ENCODE measurements around the gene KCNJ10. TPM values are rescaled to one million over a fixed set of nuclear protein-coding genes. Genes with fewer than 3 reads are reported as not detected.

KCNJ10 gene
- polyA plus RNA-seq, 6 donors from 2014 or later, result not detected

DNA sequence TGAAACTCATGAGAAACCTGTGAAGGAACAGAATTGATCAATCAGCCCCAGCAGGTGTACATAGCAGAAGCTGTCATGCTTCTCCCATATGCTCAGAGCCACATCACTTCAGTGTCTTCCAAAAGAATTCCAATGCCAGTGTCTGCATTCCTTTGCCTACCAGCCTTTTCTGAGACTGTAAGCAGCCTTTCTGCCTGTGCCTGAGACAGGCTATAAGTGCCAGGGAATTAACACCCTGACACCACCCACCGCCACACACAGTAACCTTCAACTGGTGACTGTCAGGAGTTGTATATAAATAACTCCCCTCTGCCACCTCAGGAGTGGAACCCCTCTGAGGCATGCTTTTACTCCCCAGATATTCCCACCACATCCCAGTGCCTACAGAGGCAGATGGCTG lies 77.8 kb downstream of the KCNJ10 start:
- H3K27me3 Mint-ChIP-seq, result peaks cover 23 to 57% (median 47%) of the 10 kb centered on the region in 3 donors
- peak overlapping the region in 1 of 6 donors; percentile 44 for H3K27ac Mint-ChIP-seq
- ATAC-seq (ENCODE audit: low read depth in 2 of 2) (no peak), DNase-seq (no peak)
- H3K36me3 Mint-ChIP-seq, result no peaks in the 10 kb centered on the region
- H3K9me3 Mint-ChIP-seq, result no peaks in the 10 kb centered on the region
- H3K4me3 Mint-ChIP-seq, result no peak overlapping the region
- H3K4me1 Mint-ChIP-seq, result no peaks in the 10 kb centered on the region

- no peak for ATAC-seq (ENCODE audit: low read depth in 2 of 2)
- peaks cover 19 to 53% (median 42%) of the 10 kb centered on the region in 3 donors for H3K27me3 Mint-ChIP-seq
- H3K4me1 Mint-ChIP-seq, result no peaks in the 10 kb centered on the region
- no peaks in the 10 kb centered on the region for H3K36me3 Mint-ChIP-seq
- H3K9me3 Mint-ChIP-seq, result no peaks in the 10 kb centered on the region
- DNase-seq, result no peak
- no peak overlapping the region for H3K27ac Mint-ChIP-seq
- H3K4me3 Mint-ChIP-seq, result peak overlapping the region in 1 of 8 donors; percentile 1
These were observed 78.4 kb downstream of the KCNJ10 start for GRCh38 chr1:159991513-159991912.

DNA sequence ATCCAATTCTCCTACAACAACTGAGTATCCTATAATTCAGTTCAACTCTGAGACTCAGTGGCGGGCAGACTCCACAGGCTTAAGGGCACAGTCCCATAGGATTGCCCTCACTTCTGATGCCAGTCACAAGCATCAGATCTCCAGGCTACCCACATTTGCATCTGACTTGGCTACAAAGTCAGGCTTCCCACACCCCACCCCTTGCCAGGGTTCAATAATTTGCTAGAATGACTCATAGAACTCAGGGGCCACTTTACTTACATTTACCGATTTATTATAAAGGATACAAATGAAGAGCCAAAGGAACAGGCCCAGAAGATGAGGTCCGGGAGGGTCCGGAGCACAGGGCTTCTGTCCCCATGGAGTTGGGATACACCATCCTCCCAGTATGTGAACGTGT lies 80.0 kb downstream of the KCNJ10 start:
- H3K36me3 Mint-ChIP-seq, result no peaks in the 10 kb centered on the region
- H3K9me3 Mint-ChIP-seq, result no peaks in the 10 kb centered on the region
- DNase-seq (no peak), ATAC-seq (ENCODE audit: low read depth in 2 of 2) (no peak)
- H3K4me1 Mint-ChIP-seq, result no peaks in the 10 kb centered on the region
- no peak overlapping the region for H3K4me3 Mint-ChIP-seq
- H3K27ac Mint-ChIP-seq, result no peak overlapping the region
- H3K27me3 Mint-ChIP-seq, result peaks cover 17 to 46% (median 33%) of the 10 kb centered on the region in 3 donors

GRCh38 chr1:159989581-159989980 lies 80.4 kb downstream of the KCNJ10 start:
- no peak for DNase-seq
- no peaks in the 10 kb centered on the region for H3K9me3 Mint-ChIP-seq
- no peaks in the 10 kb centered on the region for H3K36me3 Mint-ChIP-seq
- no peak for ATAC-seq (ENCODE audit: low read depth in 2 of 2)
- no peak overlapping the region for H3K4me3 Mint-ChIP-seq
- no peak overlapping the region for H3K27ac Mint-ChIP-seq
- no peaks in the 10 kb centered on the region for H3K4me1 Mint-ChIP-seq
- peaks cover 15 to 44% (median 31%) of the 10 kb centered on the region in 3 donors for H3K27me3 Mint-ChIP-seq

GRCh38 chr1:159988006-159988405 lies 82.0 kb downstream of the KCNJ10 start:
- Mint-ChIP-seq H3K4me3 (no peak overlapping the region), H3K4me1 (no peaks in the 10 kb centered on the region), H3K36me3 (no peaks in the 10 kb centered on the region), H3K9me3 (no peaks in the 10 kb centered on the region), H3K27ac (no peak overlapping the region), H3K27me3 (peaks cover 15 to 46% (median 28%) of the 10 kb centered on the region in 3 donors)
- ATAC-seq (ENCODE audit: low read depth in 2 of 2) (no peak), DNase-seq (no peak)

GRCh38 chr1:159987186-159987585 lies 82.8 kb downstream of the KCNJ10 start:
- Mint-ChIP-seq H3K4me1 (no peaks in the 10 kb centered on the region), H3K27me3 (peaks cover 18 to 42% (median 29%) of the 10 kb centered on the region in 3 donors), H3K36me3 (peaks cover 0 to 4% of the 10 kb centered on the region in 2 donors), H3K4me3 (no peak overlapping the region), H3K27ac (no peak overlapping the region), H3K9me3 (peaks cover 0 to 3% (median 0%) of the 10 kb centered on the region in 7 donors)
- DNase-seq, result no peak
- no peak for ATAC-seq (ENCODE audit: low read depth in 2 of 2)

GRCh38 chr1:159986531-159986930 lies 83.4 kb downstream of the KCNJ10 start:
- Mint-ChIP-seq H3K4me1 (peaks cover 0 to 3% (median 0%) of the 10 kb centered on the region in 3 donors), H3K36me3 (peaks cover 0 to 10% of the 10 kb centered on the region in 2 donors), H3K27ac (no peak overlapping the region), H3K27me3 (peaks cover 22 to 45% (median 31%) of the 10 kb centered on the region in 3 donors), H3K9me3 (peaks cover 0 to 6% (median 0%) of the 10 kb centered on the region in 7 donors), H3K4me3 (peak overlapping the region in 1 of 8 donors; percentile 4)
- DNase-seq (no peak), ATAC-seq (ENCODE audit: low read depth in 2 of 2) (no peak)

DNA sequence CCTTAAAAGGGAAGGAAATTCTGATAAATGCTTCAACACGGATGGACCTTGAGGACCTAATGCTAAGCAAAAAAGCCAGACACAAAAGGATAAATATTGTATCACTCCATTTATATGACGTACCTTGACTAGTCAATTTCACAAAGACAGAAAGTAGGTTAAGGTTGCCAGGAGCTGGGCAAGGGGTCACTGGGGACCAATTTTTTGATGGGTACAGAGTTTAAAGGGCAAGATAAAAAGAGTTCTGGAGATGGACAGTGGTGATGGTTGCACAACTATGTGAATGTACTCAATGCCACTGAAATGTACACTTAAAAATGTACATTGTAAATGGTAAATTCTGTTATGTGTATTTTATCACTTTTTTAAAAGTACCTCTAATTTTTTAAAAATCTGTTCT lies 83.9 kb downstream of the KCNJ10 start:
- Mint-ChIP-seq H3K36me3 (peaks cover 0 to 10% of the 10 kb centered on the region in 2 donors), H3K27me3 (peaks cover 19 to 45% (median 33%) of the 10 kb centered on the region in 3 donors), H3K4me3 (no peak overlapping the region), H3K9me3 (peaks cover 0 to 6% (median 0%) of the 10 kb centered on the region in 7 donors), H3K27ac (no peak overlapping the region), H3K4me1 (peaks cover 0 to 3% (median 0%) of the 10 kb centered on the region in 3 donors)
- no peak for ATAC-seq (ENCODE audit: low read depth in 2 of 2)
- DNase-seq, result no peak

- ATAC-seq (ENCODE audit: low read depth in 2 of 2) (no peak), DNase-seq (no peak)
- H3K27me3 Mint-ChIP-seq, result peaks cover 23 to 50% (median 39%) of the 10 kb centered on the region in 3 donors
- no peak overlapping the region for H3K4me3 Mint-ChIP-seq
- no peak overlapping the region for H3K27ac Mint-ChIP-seq
- peaks cover 0 to 6% (median 0%) of the 10 kb centered on the region in 7 donors for H3K9me3 Mint-ChIP-seq
- peaks cover 0 to 10% of the 10 kb centered on the region in 2 donors for H3K36me3 Mint-ChIP-seq
- H3K4me1 Mint-ChIP-seq, result peaks cover 0 to 3% (median 0%) of the 10 kb centered on the region in 3 donors
These were observed 84.5 kb downstream of the KCNJ10 start for GRCh38 chr1:159985473-159985872.

DNA sequence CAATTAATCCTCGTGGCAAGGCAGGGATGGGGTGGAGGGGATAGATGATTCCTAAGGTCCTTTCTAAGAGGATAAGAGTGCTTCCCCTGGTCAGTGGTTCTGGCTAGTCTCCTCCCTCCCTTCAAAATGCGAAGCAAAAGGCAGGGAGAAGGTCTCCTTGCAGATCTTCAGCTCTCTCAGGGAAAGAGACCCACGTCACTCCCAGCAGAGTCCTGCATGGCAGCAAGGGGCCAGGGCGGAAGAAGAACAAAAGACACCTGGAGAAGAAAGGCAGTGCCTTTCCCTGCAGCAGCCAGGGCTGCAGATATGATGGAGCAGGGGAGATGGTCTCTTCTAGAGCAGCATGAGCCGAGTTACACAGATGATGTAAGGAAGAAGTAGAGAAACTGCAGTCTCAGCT lies 86.3 kb downstream of the KCNJ10 start:
- Mint-ChIP-seq H3K4me3 (no peak overlapping the region), H3K4me1 (peaks cover 0 to 3% (median 0%) of the 10 kb centered on the region in 3 donors), H3K9me3 (peaks cover 0 to 6% (median 0%) of the 10 kb centered on the region in 7 donors), H3K27me3 (peaks cover 34 to 57% (median 52%) of the 10 kb centered on the region in 3 donors), H3K36me3 (peaks cover 0 to 10% of the 10 kb centered on the region in 2 donors), H3K27ac (no peak overlapping the region)
- ATAC-seq (ENCODE audit: low read depth in 2 of 2) (no peak), DNase-seq (no peak)

DNA sequence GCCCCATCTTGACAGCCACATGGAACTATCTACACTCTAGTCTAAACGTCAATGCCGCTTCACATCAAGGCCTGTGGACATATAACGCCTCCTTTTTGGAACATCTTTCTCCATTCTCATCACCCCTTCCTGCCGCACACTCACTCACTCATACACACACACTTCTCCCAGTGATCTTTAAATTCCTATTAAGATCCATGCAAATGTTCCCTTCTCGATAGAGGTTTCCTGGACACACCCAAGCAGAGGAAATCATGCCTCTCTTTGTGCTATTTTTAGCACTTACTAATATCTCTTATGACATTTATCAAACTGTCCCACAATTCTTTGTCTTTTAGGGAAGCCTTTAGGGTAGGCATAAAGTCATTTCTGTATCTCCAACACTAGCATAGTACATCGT lies 87.7 kb downstream of the KCNJ10 start:
- H3K27ac Mint-ChIP-seq, result no peak overlapping the region
- peaks cover 38 to 52% (median 46%) of the 10 kb centered on the region in 3 donors for H3K27me3 Mint-ChIP-seq
- H3K4me3 Mint-ChIP-seq, result no peak overlapping the region
- peaks cover 0 to 3% (median 0%) of the 10 kb centered on the region in 3 donors for H3K4me1 Mint-ChIP-seq
- H3K9me3 Mint-ChIP-seq, result peaks cover 0 to 6% (median 0%) of the 10 kb centered on the region in 7 donors
- DNase-seq, result no peak
- H3K36me3 Mint-ChIP-seq, result peaks cover 0 to 10% of the 10 kb centered on the region in 2 donors
- ATAC-seq (ENCODE audit: low read depth in 2 of 2), result no peak

DNA sequence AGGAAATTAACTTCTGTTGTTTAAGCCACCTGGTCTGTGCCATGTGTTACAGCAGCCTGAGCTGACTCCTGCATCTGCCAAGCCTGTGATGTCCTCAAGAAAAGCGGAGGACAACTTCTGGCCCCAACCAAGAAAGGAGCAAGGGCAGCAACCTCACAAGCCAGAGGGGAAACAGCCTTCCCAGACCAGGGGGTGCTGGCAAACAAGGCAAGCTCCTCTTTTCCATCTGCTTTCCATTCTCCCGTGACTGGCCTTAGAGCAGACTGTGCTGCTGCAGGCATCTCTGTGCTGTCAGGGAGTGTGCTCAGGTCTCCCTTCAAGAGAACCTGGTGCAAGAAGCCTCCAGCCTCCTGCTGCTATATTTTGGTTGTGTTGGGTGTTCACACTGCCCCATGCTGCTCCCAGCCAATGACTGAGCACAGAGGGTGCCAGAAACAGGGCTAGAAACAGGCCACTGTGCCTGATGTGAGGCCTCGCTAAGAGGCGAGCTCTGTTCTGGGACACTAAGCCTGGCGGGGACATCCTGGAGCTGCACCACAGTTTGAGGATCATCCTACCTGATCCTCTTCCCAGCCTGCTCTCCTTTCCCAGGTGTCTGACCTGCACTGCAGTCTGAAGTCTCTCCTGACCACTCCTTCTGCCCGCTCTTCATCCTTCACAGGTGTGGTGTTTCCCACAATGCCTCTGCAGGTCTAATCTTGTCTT lies 88.5 kb downstream of the KCNJ10 start:
- Mint-ChIP-seq H3K4me3 (no peak overlapping the region), H3K27ac (no peak overlapping the region), H3K27me3 (peaks cover 46 to 59% (median 53%) of the 10 kb centered on the region in 3 donors), H3K4me1 (peaks cover 0 to 3% (median 0%) of the 10 kb centered on the region in 3 donors), H3K9me3 (peaks cover 0 to 6% (median 0%) of the 10 kb centered on the region in 7 donors), H3K36me3 (peaks cover 0 to 10% of the 10 kb centered on the region in 2 donors)
- ATAC-seq (ENCODE audit: low read depth in 2 of 2), result no peak
- DNase-seq, result no peak

DNA sequence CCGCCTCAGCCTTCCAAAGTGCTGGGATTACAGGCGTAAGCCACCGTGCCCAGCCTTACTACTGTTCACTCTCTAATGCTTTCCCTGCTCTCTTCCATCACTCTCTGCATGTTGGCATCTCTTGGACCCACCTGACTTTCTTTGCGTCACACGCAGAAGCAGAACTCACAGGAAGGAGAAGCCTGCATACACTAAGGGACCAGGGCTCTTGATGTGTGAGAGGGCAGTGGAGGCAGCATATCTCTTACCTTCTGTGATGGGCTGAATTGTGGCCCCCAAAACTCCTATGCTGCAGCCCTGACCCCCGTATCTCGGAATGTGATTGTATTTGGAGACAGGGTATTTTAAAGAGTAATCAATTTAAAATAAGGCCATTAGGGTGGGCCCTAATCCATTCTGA lies 89.2 kb downstream of the KCNJ10 start:
- ATAC-seq (ENCODE audit: low read depth in 2 of 2) (no peak), DNase-seq (no peak)
- peaks cover 0 to 10% of the 10 kb centered on the region in 2 donors for H3K36me3 Mint-ChIP-seq
- H3K4me1 Mint-ChIP-seq, result peaks cover 0 to 3% (median 0%) of the 10 kb centered on the region in 3 donors
- peaks cover 0 to 6% (median 0%) of the 10 kb centered on the region in 7 donors for H3K9me3 Mint-ChIP-seq
- H3K4me3 Mint-ChIP-seq, result no peak overlapping the region
- H3K27ac Mint-ChIP-seq, result no peak overlapping the region
- peaks cover 47 to 60% (median 55%) of the 10 kb centered on the region in 3 donors for H3K27me3 Mint-ChIP-seq

DNA sequence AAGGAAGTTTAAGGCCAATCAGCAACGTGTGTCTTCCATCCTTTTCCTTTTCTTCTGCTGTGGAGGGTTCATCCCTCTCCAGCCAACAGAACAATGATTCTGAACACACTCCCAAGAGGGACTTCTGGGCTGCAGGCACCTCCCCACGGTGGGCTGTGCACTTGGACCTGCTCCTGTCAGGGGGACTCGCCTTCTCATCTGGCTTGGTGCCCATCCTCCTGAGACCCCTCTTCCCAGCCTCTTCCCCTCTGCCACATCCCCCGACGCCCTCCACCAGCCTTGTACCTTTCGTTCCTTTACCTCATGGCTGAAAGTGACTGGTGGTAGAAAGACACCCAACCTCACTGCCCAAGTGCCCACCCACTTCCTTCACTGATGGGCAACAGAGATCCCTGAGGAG lies 89.9 kb downstream of the KCNJ10 start:
- no peak overlapping the region for H3K27ac Mint-ChIP-seq
- peaks cover 43 to 55% (median 50%) of the 10 kb centered on the region in 3 donors for H3K27me3 Mint-ChIP-seq
- H3K36me3 Mint-ChIP-seq, result peaks cover 0 to 10% of the 10 kb centered on the region in 2 donors

More for the DNA sequence above, 89.9 kb downstream of the KCNJ10 start:
- peaks cover 0 to 3% (median 0%) of the 10 kb centered on the region in 3 donors for H3K4me1 Mint-ChIP-seq
- H3K4me3 Mint-ChIP-seq, result no peak overlapping the region
- DNase-seq (no peak), ATAC-seq (ENCODE audit: low read depth in 2 of 2) (no peak)
- peaks cover 0 to 6% (median 0%) of the 10 kb centered on the region in 7 donors for H3K9me3 Mint-ChIP-seq

Data from naive B cell (primary cell).